Measurements from ENCODE around the gene DNAJC30.
A peak's percentile ranks its signal among the peaks of the same experiment; 100 is the strongest.

DNAJC30 gene

GRCh38 chr7:73702226-73702625, 19.0 kb upstream of the DNAJC30 start:
- no peak overlapping the region for H3K27ac ChIP-seq (ENCODE audit: low read length)
- H3K9me3 ChIP-seq (ENCODE audit: insufficient read depth, low read length), result no peaks in the 10 kb centered on the region
- TF ChIP-seq CTCF (IDR thresholded peaks at IDR 0.05; ENCODE audit: low read depth, low read length) (no peak), EZH2phosphoT487 (IDR thresholded peaks at IDR 0.05; ENCODE audit: low read depth) (no peak)
- no peak overlapping the region for H2AFZ ChIP-seq (ENCODE audit: low read depth, low read length)
- H3K4me2 ChIP-seq (ENCODE audit: low read length), result no peak overlapping the region
- H3K9ac ChIP-seq (ENCODE audit: low read length), result no peak overlapping the region
- no peaks in the 10 kb centered on the region for H4K20me1 ChIP-seq (ENCODE audit: insufficient read depth, low read length)
- no peak overlapping the region for H3K4me3 ChIP-seq (ENCODE audit: low read length)
- H3K79me2 ChIP-seq (ENCODE audit: low read length), result no peaks in the 10 kb centered on the region
- no peaks in the 10 kb centered on the region for H3K27me3 ChIP-seq (ENCODE audit: low read depth, low read length)
- peaks cover 22% of the 10 kb centered on the region for H3K36me3 ChIP-seq (replicated peaks; ENCODE audit: low read depth, low read length)
- H3K4me1 ChIP-seq (ENCODE audit: low read length), result no peaks in the 10 kb centered on the region

- Histone ChIP-seq H3K4me1 (ENCODE audit: low read length) (no peaks in the 10 kb centered on the region), H3K79me2 (ENCODE audit: low read length) (no peaks in the 10 kb centered on the region), H3K4me3 (ENCODE audit: low read length) (no peak overlapping the region), H3K9ac (ENCODE audit: low read length) (no peak overlapping the region), H3K4me2 (ENCODE audit: low read length) (no peak overlapping the region), H3K36me3 (replicated peaks; ENCODE audit: low read depth, low read length) (peaks cover 25% of the 10 kb centered on the region), H3K27ac (ENCODE audit: low read length) (no peak overlapping the region), H3K9me3 (ENCODE audit: insufficient read depth, low read length) (no peaks in the 10 kb centered on the region), H2AFZ (ENCODE audit: low read depth, low read length) (no peak overlapping the region), H4K20me1 (ENCODE audit: insufficient read depth, low read length) (no peaks in the 10 kb centered on the region; the same call in 1 of the 2 replicates), H3K27me3 (ENCODE audit: low read depth, low read length) (no peaks in the 10 kb centered on the region)
- peak; percentile 32 for TF ChIP-seq CTCF (IDR thresholded peaks at IDR 0.05; ENCODE audit: low read depth, low read length)
- no peak for TF ChIP-seq EZH2phosphoT487 (IDR thresholded peaks at IDR 0.05; ENCODE audit: low read depth)
These were observed 18.2 kb upstream of the DNAJC30 start for GRCh38 chr7:73701357-73701995.

DNA sequence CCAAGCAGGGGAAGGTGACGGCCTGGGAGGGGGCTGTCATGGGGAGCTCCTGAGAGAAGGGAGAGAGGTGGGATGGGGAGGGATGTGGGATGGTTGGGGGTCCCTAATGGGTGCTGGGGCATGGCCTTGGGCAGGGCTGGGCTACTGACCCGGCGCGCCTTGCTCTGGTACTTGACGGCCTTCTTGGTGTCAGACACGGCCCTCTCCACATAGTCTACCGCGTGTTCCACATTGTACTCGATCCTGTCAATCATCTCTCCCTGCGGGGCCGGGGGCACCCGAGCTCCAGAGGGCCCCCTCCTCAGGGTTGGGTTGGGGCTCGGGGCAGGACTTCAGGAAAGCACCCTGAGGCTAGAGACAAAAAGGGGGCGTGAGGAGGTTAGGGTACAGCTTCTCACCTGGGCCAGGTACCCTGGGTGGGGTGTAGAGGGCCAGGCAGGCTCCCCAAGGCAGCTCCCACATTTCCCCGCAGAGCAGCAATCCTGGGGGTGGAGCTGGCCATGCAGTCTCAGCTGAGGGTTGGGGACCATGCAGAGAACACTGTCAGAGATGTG, 17.4 kb upstream of the DNAJC30 start:
- H3K27ac ChIP-seq (ENCODE audit: low read length), result no peak overlapping the region
- TF ChIP-seq CTCF (IDR thresholded peaks at IDR 0.05; ENCODE audit: low read depth, low read length) (no peak), EZH2phosphoT487 (IDR thresholded peaks at IDR 0.05; ENCODE audit: low read depth) (no peak)
- H2AFZ ChIP-seq (ENCODE audit: low read depth, low read length), result no peak overlapping the region
- no peaks in the 10 kb centered on the region for H3K4me1 ChIP-seq (ENCODE audit: low read length)
- H4K20me1 ChIP-seq (ENCODE audit: insufficient read depth, low read length), result no peaks in the 10 kb centered on the region; the same call in 1 of the 2 replicates
- peaks cover 28% of the 10 kb centered on the region for H3K36me3 ChIP-seq (replicated peaks; ENCODE audit: low read depth, low read length)
- H3K4me3 ChIP-seq (ENCODE audit: low read length), result no peak overlapping the region
- no peaks in the 10 kb centered on the region for H3K27me3 ChIP-seq (ENCODE audit: low read depth, low read length)
- H3K4me2 ChIP-seq (ENCODE audit: low read length), result no peak overlapping the region
- no peaks in the 10 kb centered on the region for H3K9me3 ChIP-seq (ENCODE audit: insufficient read depth, low read length)
- no peaks in the 10 kb centered on the region for H3K79me2 ChIP-seq (ENCODE audit: low read length)
- H3K9ac ChIP-seq (ENCODE audit: low read length), result no peak overlapping the region

GRCh38 chr7:73700069-73700423, 16.8 kb upstream of the DNAJC30 start:
- Histone ChIP-seq H4K20me1 (ENCODE audit: insufficient read depth, low read length) (no peaks in the 10 kb centered on the region; the same call in 1 of the 2 replicates), H3K4me3 (ENCODE audit: low read length) (no peak overlapping the region), H2AFZ (ENCODE audit: low read depth, low read length) (no peak overlapping the region), H3K27ac (ENCODE audit: low read length) (no peak overlapping the region), H3K9ac (ENCODE audit: low read length) (no peak overlapping the region), H3K9me3 (ENCODE audit: insufficient read depth, low read length) (no peaks in the 10 kb centered on the region), H3K79me2 (ENCODE audit: low read length) (no peaks in the 10 kb centered on the region), H3K27me3 (ENCODE audit: low read depth, low read length) (no peaks in the 10 kb centered on the region), H3K4me2 (ENCODE audit: low read length) (no peak overlapping the region), H3K36me3 (replicated peaks; ENCODE audit: low read depth, low read length) (peaks cover 30% of the 10 kb centered on the region), H3K4me1 (ENCODE audit: low read length) (no peaks in the 10 kb centered on the region)
- TF ChIP-seq CTCF (IDR thresholded peaks at IDR 0.05; ENCODE audit: low read depth, low read length) (no peak), EZH2phosphoT487 (IDR thresholded peaks at IDR 0.05; ENCODE audit: low read depth) (no peak)

Measured in OCI-LY3 (cell line).